ENCODE data around the gene FAAH2.
A peak's percentile ranks its signal among the peaks of the same experiment; 100 is the strongest.
"Not testable (repeated sequence)": the region's sequence is repeated elsewhere in the genome, so short reads cannot be mapped to it uniquely, and the experiment has no call there.

The FAAH2 gene

GRCh38 chrX:57394162-57394561, 107.7 kb downstream of the FAAH2 start:
- DNase-seq, result not testable (repeated sequence)

- not testable (repeated sequence) for DNase-seq
Measured at GRCh38 chrX:57403191-57403590, 116.7 kb downstream of the FAAH2 start.

GRCh38 chrX:57406149-57406548, 119.6 kb downstream of the FAAH2 start:
- no peak for DNase-seq

- no peak for DNase-seq
Measured at GRCh38 chrX:57417827-57418226, 131.3 kb downstream of the FAAH2 start.

GRCh38 chrX:57422289-57422688, 135.8 kb downstream of the FAAH2 start:
- no peak for DNase-seq

GRCh38 chrX:57422790-57423189, 136.3 kb downstream of the FAAH2 start:
- DNase-seq, result no peak

GRCh38 chrX:57445076-57445475, 158.6 kb downstream of the FAAH2 start:
- no peak for DNase-seq

GRCh38 chrX:57445832-57446231, 159.3 kb downstream of the FAAH2 start:
- no peak for DNase-seq

- no peak for DNase-seq
Measured at GRCh38 chrX:57447856-57448255, 161.3 kb downstream of the FAAH2 start.

GRCh38 chrX:57451426-57452020, 165.0 kb downstream of the FAAH2 start:
- no peak for DNase-seq

- DNase-seq, result peak; percentile 20
Measured at GRCh38 chrX:57453901-57454300, 167.4 kb downstream of the FAAH2 start.

- no peak for DNase-seq
Measured at GRCh38 chrX:57481514-57481913, 195.0 kb downstream of the FAAH2 start.

GRCh38 chrX:57516491-57516890, 230.0 kb downstream of the FAAH2 start:
- no peak for DNase-seq

- no peak for DNase-seq
Measured at GRCh38 chrX:57519578-57520118, 233.1 kb downstream of the FAAH2 start.

- no peak for DNase-seq
Measured at GRCh38 chrX:57528670-57529255, 242.3 kb downstream of the FAAH2 start.

Data from activated T-cell treated with anti-CD3 and anti-CD28 coated beads, Interleukin-2, amount 50 U/mL, for 1 hour (primary cell).